ENCODE results near the gene RNF223.
"Not testable (repeated sequence)": the region's sequence is repeated elsewhere in the genome, so short reads cannot be mapped to it uniquely, and the experiment has no call there.

Gene RNF223

DNA sequence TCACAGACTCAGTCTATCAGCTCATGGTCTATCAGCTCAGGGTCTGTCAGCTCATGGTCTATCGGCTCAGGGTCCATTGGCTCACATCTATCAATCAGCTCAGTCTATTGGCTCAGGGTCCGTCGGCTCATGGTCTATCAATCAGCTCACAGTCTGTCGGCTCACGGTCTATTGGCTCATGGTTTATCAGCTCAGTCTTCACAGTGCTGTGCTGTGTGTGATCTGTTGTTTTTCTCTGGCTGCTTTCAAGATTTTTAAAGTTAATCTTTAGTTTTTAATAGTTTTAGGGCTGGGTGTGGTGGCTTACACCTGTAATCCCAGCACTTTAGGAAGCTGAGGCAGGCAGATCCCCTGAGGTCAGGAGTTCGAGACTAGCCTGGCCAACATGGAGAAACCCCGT lies 27.4 kb upstream of the RNF223 start:
- Histone ChIP-seq H3K9me3 (ENCODE audit: control insufficient read depth, low read depth, low read length) (peaks cover 9% of the 10 kb centered on the region), H3K27ac (ENCODE audit: low read length) (no peak overlapping the region), H3K27me3 (ENCODE audit: control insufficient read depth, insufficient read depth, low read length) (no peaks in the 10 kb centered on the region), H3K4me1 (ENCODE audit: control insufficient read depth, low read depth, low read length) (no peaks in the 10 kb centered on the region), H3K4me3 (ENCODE audit: low read length) (no peak overlapping the region), H3K36me3 (ENCODE audit: control insufficient read depth, low read depth, low read length) (no peaks in the 10 kb centered on the region), H3K9ac (ENCODE audit: low read length) (no peak overlapping the region)

DNA sequence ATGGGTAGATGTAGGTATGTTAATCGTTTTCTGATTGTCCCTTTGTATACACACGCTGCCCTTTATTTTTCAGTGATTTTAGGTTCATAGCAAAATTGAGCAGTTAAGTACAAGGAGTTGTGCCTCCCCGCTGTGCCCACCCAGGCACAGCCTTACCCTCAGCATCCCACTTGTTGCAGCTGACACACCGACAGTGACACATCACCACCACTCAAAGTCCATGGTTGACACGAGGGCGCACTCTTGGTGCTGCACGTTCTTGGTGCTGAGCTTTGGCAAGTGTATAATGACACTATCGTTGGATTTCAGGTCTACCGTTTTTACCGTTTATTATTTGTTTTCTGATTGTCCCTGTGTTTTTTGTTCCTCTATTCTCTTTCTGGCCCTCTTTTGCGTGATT lies 26.2 kb upstream of the RNF223 start:
- H3K36me3 ChIP-seq (ENCODE audit: control insufficient read depth, low read depth, low read length), result no peaks in the 10 kb centered on the region
- H3K27me3 ChIP-seq (ENCODE audit: control insufficient read depth, insufficient read depth, low read length), result no peaks in the 10 kb centered on the region
- peaks cover 8% of the 10 kb centered on the region for H3K9me3 ChIP-seq (ENCODE audit: control insufficient read depth, low read depth, low read length)
- no peaks in the 10 kb centered on the region for H3K4me1 ChIP-seq (ENCODE audit: control insufficient read depth, low read depth, low read length)
- no peak overlapping the region for H3K27ac ChIP-seq (ENCODE audit: low read length)
- no peak overlapping the region for H3K4me3 ChIP-seq (ENCODE audit: low read length)
- no peak overlapping the region for H3K9ac ChIP-seq (ENCODE audit: low read length)

DNA sequence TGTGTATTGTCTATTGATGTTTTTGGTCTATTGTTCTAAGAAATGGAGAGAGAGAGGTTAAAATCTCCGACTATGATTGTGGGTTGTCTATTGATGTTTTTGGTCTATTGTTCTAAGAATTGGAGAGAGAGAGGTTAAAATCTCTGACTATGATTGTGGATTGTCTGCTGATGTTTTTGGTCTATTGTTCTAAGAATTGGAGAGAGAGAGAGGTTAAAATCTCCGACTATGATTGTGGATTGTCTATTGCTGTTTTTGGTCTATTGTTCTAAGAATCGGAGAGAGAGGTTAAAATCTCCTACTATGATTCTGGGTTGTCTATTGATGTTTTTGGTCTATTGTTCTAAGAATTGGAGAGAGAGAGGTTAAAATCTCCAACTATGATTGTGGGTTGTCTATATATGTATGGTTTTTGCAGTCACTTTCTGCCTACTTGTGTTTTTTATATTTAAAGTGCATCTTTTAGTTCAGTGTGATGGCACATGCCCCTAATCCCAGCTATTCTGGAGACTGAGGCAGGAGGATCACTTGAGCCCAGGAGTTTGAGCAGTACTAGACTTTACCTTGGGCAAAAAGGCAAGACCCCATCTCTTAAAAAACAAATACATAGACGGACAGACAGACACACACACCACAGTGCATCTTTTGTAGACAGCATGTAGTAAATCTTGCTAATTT lies 25.5 kb upstream of the RNF223 start:
- H3K4me3 ChIP-seq (ENCODE audit: low read length), result no peak overlapping the region
- H3K4me1 ChIP-seq (ENCODE audit: control insufficient read depth, low read depth, low read length), result no peaks in the 10 kb centered on the region
- peaks cover 8% of the 10 kb centered on the region for H3K9me3 ChIP-seq (ENCODE audit: control insufficient read depth, low read depth, low read length)
- H3K27me3 ChIP-seq (ENCODE audit: control insufficient read depth, insufficient read depth, low read length), result no peaks in the 10 kb centered on the region
- no peaks in the 10 kb centered on the region for H3K36me3 ChIP-seq (ENCODE audit: control insufficient read depth, low read depth, low read length)
- no peak overlapping the region for H3K27ac ChIP-seq (ENCODE audit: low read length)
- no peak overlapping the region for H3K9ac ChIP-seq (ENCODE audit: low read length)

DNA sequence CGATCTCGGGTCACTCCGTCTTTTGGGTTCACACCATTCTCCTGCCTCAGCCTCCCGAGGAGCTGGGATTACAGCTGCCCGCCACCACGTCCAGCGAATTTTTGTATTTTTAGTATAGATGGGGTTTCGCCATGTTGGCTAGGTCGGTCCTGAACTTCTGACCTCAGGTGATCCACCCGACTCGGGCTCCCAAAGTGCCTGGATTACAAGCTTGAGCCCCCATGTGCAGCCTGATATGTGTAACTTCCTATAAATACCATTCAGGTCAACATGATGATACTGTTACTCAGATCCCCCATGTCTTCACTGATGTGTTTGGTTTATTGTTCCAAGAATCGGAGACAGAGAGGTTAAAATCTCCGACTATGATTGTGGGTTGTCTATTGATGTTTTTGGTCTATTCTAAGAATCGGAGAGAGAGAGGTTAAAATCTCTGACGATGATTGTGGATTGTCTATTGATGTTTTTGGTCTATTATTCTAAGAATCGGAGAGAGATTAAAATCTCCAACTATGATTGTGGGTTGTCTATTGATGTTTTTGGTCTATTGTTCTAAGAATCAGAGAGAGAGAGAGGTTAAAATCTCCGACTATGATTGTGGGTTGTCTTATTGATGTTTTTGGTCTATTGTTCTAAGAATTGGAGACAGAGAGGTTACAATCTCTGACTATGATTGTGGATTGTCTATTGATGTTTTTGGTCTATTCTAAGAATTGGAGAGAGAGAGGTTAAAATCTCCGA lies 24.7 kb upstream of the RNF223 start:
- no peak overlapping the region for H3K27ac ChIP-seq (ENCODE audit: low read length)
- no peaks in the 10 kb centered on the region for H3K4me1 ChIP-seq (ENCODE audit: control insufficient read depth, low read depth, low read length)
- no peaks in the 10 kb centered on the region for H3K36me3 ChIP-seq (ENCODE audit: control insufficient read depth, low read depth, low read length)
- no peak overlapping the region for H3K4me3 ChIP-seq (ENCODE audit: low read length)
- peaks cover 8% of the 10 kb centered on the region for H3K9me3 ChIP-seq (ENCODE audit: control insufficient read depth, low read depth, low read length)
- H3K9ac ChIP-seq (ENCODE audit: low read length), result no peak overlapping the region
- no peaks in the 10 kb centered on the region for H3K27me3 ChIP-seq (ENCODE audit: control insufficient read depth, insufficient read depth, low read length)

DNA sequence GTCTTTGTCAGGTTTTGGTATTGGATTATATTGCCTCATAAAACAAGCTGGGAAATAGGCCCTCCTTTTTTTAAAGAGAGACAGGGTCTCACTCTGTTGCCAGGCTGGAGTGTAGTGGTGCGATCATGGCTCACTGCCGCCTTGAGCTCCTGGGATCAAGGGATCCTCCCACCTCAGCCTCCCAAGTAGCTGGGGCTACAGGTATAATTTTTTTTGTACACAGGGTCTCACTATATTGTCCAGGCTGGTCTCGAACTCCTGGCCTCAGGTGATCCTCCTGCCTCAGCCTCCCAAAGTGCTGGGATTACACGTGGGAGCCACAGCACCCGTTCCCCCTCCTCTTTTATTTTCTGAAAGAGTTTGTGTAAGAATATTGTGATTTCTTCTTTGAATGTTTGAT lies 22.0 kb upstream of the RNF223 start:
- H3K4me1 ChIP-seq (ENCODE audit: control insufficient read depth, low read depth, low read length); H3K27ac ChIP-seq (ENCODE audit: low read length); H3K27me3 ChIP-seq (ENCODE audit: control insufficient read depth, insufficient read depth, low read length); H3K36me3 ChIP-seq (ENCODE audit: control insufficient read depth, low read depth, low read length); H3K9ac ChIP-seq (ENCODE audit: low read length); H3K9me3 ChIP-seq (ENCODE audit: control insufficient read depth, low read depth, low read length); H3K4me3 ChIP-seq (ENCODE audit: low read length): not testable (repeated sequence)

DNA sequence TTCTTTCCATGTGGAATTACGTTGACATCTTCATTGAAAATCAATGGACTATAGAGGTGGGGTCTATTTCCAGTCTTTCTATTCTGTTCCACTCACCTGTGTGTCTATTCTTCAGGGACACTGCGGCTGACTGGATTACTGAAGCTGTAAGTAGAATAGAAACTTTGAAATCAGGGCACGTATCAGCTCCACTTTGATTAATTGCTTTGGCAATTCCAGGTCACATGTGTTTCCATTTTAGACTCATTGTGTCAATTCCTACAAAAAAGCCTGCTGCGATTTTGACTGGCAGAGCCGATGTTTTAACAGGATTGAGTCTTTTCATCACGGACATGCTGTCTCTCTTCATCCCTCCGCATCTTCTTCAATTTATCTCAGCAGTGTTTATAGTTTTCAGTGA lies 20.9 kb upstream of the RNF223 start:
- Histone ChIP-seq H3K4me3 (ENCODE audit: low read length) (no peak overlapping the region), H3K4me1 (ENCODE audit: control insufficient read depth, low read depth, low read length) (no peaks in the 10 kb centered on the region), H3K9ac (ENCODE audit: low read length) (no peak overlapping the region), H3K27me3 (ENCODE audit: control insufficient read depth, insufficient read depth, low read length) (no peaks in the 10 kb centered on the region), H3K9me3 (ENCODE audit: control insufficient read depth, low read depth, low read length) (peaks cover 8% of the 10 kb centered on the region), H3K27ac (ENCODE audit: low read length) (no peak overlapping the region), H3K36me3 (ENCODE audit: control insufficient read depth, low read depth, low read length) (no peaks in the 10 kb centered on the region)

DNA sequence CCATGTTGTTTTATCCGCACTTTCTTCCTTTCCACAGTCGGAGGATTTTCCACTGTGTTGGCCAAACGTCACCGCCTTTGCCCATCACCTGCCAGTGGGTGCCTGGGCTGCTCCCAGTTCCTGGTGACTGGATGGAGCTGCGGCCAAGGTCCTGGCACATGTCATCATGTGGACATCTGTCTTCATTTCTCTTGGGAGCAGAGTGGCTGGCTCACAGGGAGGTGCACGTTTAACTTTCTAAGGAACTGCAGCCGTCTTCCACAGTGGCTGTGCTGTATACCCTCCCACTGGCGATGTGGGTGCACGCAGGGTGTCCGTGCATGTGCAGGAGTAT lies 19.5 kb upstream of the RNF223 start:
- Histone ChIP-seq H3K9ac (ENCODE audit: low read length) (no peak overlapping the region), H3K4me1 (ENCODE audit: control insufficient read depth, low read depth, low read length) (no peaks in the 10 kb centered on the region), H3K9me3 (ENCODE audit: control insufficient read depth, low read depth, low read length) (peaks cover 4% of the 10 kb centered on the region), H3K36me3 (ENCODE audit: control insufficient read depth, low read depth, low read length) (no peaks in the 10 kb centered on the region), H3K4me3 (ENCODE audit: low read length) (no peak overlapping the region), H3K27ac (ENCODE audit: low read length) (no peak overlapping the region), H3K27me3 (ENCODE audit: control insufficient read depth, insufficient read depth, low read length) (no peaks in the 10 kb centered on the region)

DNA sequence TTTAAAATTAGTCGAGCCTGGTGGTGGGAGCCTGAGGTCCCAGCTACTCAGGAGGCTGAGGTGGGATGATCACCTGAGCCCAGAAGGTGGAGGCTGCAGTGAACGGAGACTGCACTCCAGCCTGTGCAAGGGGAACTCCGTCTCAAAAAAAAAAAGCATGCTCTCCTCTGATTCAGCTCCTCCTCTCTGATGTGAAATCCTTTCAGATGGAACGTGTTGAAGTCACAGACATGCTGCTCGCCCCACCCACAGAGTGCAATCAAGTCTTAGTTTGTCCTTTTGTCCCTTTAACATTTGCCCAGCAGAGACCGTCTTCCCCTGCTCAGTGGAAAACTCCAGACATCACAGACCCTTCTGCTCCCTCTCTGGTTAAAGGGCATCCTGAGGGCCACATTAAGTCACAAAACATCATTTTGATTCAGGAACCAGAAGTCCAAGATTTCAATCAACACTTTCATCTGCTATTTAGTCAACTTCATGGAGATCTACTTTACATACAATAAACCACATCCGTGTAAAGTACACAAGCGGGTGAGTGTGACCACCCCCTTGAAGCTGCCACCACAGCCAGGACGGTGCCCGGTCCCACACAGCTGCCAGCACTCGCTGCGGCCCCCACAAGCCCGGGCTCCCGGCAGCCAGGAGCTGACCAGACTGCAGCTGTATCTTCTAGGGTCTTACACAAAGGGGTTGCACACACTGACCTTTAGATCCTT lies 18.9 kb upstream of the RNF223 start:
- no peak overlapping the region for H3K4me3 ChIP-seq (ENCODE audit: low read length)
- H3K27ac ChIP-seq (ENCODE audit: low read length), result no peak overlapping the region
- no peaks in the 10 kb centered on the region for H3K36me3 ChIP-seq (ENCODE audit: control insufficient read depth, low read depth, low read length)
- no peaks in the 10 kb centered on the region for H3K27me3 ChIP-seq (ENCODE audit: control insufficient read depth, insufficient read depth, low read length)
- peaks cover 4% of the 10 kb centered on the region for H3K9me3 ChIP-seq (ENCODE audit: control insufficient read depth, low read depth, low read length)
- no peaks in the 10 kb centered on the region for H3K4me1 ChIP-seq (ENCODE audit: control insufficient read depth, low read depth, low read length)
- H3K9ac ChIP-seq (ENCODE audit: low read length), result no peak overlapping the region

DNA sequence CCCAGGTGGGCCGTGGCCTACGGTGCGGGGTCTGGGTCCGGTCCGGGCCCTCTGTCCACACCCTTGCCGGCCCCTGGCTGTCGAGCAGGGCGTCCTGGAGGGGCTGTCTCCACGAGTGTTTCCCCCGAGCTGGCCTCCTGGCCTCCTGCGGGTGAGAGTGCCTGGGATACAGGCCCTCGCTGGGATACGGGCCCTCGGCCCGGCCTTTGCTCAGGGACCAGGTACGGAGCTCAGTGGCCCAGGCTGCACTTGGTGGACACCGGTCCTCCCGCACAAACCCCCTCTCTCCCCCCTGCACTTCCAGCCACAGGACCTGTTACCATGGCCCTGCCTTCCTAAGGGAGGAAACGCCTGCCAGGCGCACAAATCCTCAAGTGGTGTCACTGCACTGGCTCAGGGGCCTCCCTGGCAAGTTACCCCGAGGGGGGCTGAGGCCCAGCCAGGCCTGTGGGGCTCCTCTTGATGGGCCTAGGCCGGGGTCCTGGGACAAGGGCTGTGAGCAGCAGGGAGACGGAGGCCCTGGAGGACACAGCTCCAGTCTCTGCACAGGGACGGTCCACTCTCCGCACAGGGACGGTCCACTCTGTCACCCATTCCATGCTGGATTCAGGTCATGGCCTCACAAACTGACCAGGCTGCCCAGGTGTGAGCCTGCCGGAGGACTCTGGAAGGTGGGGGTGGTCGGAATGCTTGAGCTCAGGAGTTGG lies 18.2 kb upstream of the RNF223 start:
- peaks cover 4% of the 10 kb centered on the region for H3K9me3 ChIP-seq (ENCODE audit: control insufficient read depth, low read depth, low read length)
- H3K27me3 ChIP-seq (ENCODE audit: control insufficient read depth, insufficient read depth, low read length), result no peaks in the 10 kb centered on the region
- H3K4me3 ChIP-seq (ENCODE audit: low read length), result no peak overlapping the region
- H3K4me1 ChIP-seq (ENCODE audit: control insufficient read depth, low read depth, low read length), result no peaks in the 10 kb centered on the region
- H3K9ac ChIP-seq (ENCODE audit: low read length), result no peak overlapping the region
- no peak overlapping the region for H3K27ac ChIP-seq (ENCODE audit: low read length)
- no peaks in the 10 kb centered on the region for H3K36me3 ChIP-seq (ENCODE audit: control insufficient read depth, low read depth, low read length)

DNA sequence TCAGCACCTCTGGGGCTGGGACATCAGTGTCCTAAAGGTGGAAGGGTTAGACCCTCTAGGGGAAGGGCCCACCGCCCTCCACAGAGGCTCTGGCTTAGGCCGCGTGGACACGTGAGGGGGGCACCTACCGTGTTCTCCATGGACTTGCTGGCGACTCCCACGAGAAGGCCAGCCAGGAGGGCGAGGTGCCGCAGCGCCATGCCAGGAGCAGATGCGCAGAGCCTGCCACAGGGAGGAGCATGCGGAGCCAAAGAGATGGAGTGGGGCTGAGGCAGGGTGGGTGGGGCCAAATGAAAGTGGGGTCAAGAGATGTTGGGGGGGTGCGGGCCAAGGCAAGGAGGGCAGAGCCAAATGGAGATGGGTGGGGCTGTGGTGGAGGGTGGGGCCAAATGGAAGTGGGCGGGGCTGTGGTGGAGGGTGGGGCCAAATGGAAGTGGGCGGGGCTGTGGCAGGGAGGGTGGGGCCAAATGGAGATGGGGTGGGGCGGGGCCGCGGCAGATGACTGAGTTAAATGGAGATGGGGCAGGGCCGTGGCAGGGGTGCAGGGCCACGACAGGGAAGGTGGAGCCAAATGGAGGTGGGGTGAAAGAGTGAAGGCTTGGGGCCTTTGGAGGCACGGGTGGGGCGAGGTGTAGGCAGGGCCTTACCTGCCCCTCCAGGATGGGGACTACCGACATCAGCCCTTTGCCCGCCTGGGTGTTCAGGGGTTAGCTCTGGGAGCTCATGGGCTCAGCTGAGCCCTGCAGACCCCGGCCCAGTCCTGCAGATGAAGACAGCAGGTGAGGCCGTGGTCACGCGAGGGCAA lies 17.4 kb upstream of the RNF223 start:
- no peaks in the 10 kb centered on the region for H3K27me3 ChIP-seq (ENCODE audit: control insufficient read depth, insufficient read depth, low read length)
- H3K4me1 ChIP-seq (ENCODE audit: control insufficient read depth, low read depth, low read length), result no peaks in the 10 kb centered on the region
- H3K9me3 ChIP-seq (ENCODE audit: control insufficient read depth, low read depth, low read length), result peaks cover 3% of the 10 kb centered on the region
- H3K9ac ChIP-seq (ENCODE audit: low read length), result no peak overlapping the region
- H3K36me3 ChIP-seq (ENCODE audit: control insufficient read depth, low read depth, low read length), result no peaks in the 10 kb centered on the region
- H3K27ac ChIP-seq (ENCODE audit: low read length), result no peak overlapping the region
- no peak overlapping the region for H3K4me3 ChIP-seq (ENCODE audit: low read length)

Data from iPS-18a (cell line).